HG03457 (cell line): ENCODE data around the gene CYB561D2.
A peak's percentile ranks its signal among the peaks of the same experiment; 100 is the strongest.

Experiments used
- ATAC-seq: cut with Tn5 transposase; IDR thresholded peaks from one replicate; pipeline ENCODE4 v1.9.1; 2021; ENCODE audit warnings: moderate number of reproducible peaks; ENCODE audit not compliant: unreplicated experiment

Gene CYB561D2

GRCh38 chr3:50358911-50359759 lies 8.5 kb downstream of the CYB561D2 start, which contains the start of gene TMEM115:
TSS of gene TMEM115 (minus strand) at chr3:50359521. CDS start at chr3:50359063, 458 bp downstream.
- ATAC-seq = peak; percentile 89

GRCh38 chr3:50359760-50360110 lies 9.1 kb downstream of the CYB561D2 start:
- ATAC-seq = no peak

- ATAC-seq = no peak
Observed at GRCh38 chr3:50364573-50365079, 14.0 kb downstream of the CYB561D2 start.

- ATAC-seq = peak; percentile 61
Observed at GRCh38 chr3:50365080-50365841, 14.6 kb downstream of the CYB561D2 start.

GRCh38 chr3:50365842-50366220 lies 15.2 kb downstream of the CYB561D2 start:
- no peak for ATAC-seq

GRCh38 chr3:50369012-50369670 lies 18.5 kb downstream of the CYB561D2 start:
- ATAC-seq = no peak

GRCh38 chr3:50370594-50370993 lies 19.9 kb downstream of the CYB561D2 start:
- no peak for ATAC-seq

- ATAC-seq = no peak
Observed at GRCh38 chr3:50371133-50371685, 20.5 kb downstream of the CYB561D2 start.

GRCh38 chr3:50372349-50372748 lies 21.7 kb downstream of the CYB561D2 start:
- no peak for ATAC-seq

- ATAC-seq = no peak
Observed at GRCh38 chr3:50373146-50374051, 22.7 kb downstream of the CYB561D2 start.

GRCh38 chr3:50374363-50375257 lies 23.9 kb downstream of the CYB561D2 start:
- ATAC-seq = no peak

- no peak for ATAC-seq
Observed at GRCh38 chr3:50375258-50375931, 24.7 kb downstream of the CYB561D2 start.

GRCh38 chr3:50378024-50378423 lies 27.4 kb downstream of the CYB561D2 start:
- ATAC-seq = no peak

GRCh38 chr3:50378757-50379156 lies 28.1 kb downstream of the CYB561D2 start:
- ATAC-seq = no peak

- no peak for ATAC-seq
Observed at GRCh38 chr3:50380405-50381085, 29.9 kb downstream of the CYB561D2 start.

- no peak for ATAC-seq
Observed at GRCh38 chr3:50381383-50381782, 30.7 kb downstream of the CYB561D2 start.

GRCh38 chr3:50382722-50383121 lies 32.1 kb downstream of the CYB561D2 start:
- no peak for ATAC-seq

GRCh38 chr3:50383750-50384149 lies 33.1 kb downstream of the CYB561D2 start:
- ATAC-seq = no peak
